HG02885 (cell line): ENCODE results near the gene HAPSTR1.
"Not testable (repeated sequence)": the region's sequence is repeated elsewhere in the genome, so short reads cannot be mapped to it uniquely, and the experiment has no call there.

Experiments
- ATAC-seq: cut with Tn5 transposase; IDR thresholded peaks from one replicate; pipeline ENCODE4 v1.9.1; 2021; ENCODE audit warnings: mild to moderate bottlenecking; ENCODE audit not compliant: unreplicated experiment, poor library complexity

HAPSTR1 gene

GRCh38 chr16:9070254-9070653 is 21.2 kb upstream of the HAPSTR1 start:
- ATAC-seq, result no peak

- no peak for ATAC-seq
Observed at GRCh38 chr16:9071377-9071776, 20.1 kb upstream of the HAPSTR1 start.

- peak; percentile 64 for ATAC-seq
Observed at GRCh38 chr16:9072806-9073341, 18.6 kb upstream of the HAPSTR1 start.

GRCh38 chr16:9075299-9076071 is 16.0 kb upstream of the HAPSTR1 start:
- no peak for ATAC-seq

GRCh38 chr16:9077091-9077809 is 14.2 kb upstream of the HAPSTR1 start:
- no peak for ATAC-seq

- peak; percentile 56 for ATAC-seq
Observed at GRCh38 chr16:9078467-9079429, 12.7 kb upstream of the HAPSTR1 start.

GRCh38 chr16:9079430-9079812 is 12.0 kb upstream of the HAPSTR1 start:
- no peak for ATAC-seq

GRCh38 chr16:9081158-9081557 is 10.3 kb upstream of the HAPSTR1 start:
- no peak for ATAC-seq

- no peak for ATAC-seq
Observed at GRCh38 chr16:9081843-9082242, 9.6 kb upstream of the HAPSTR1 start.

- ATAC-seq, result no peak
Observed at GRCh38 chr16:9082422-9082821, 9.0 kb upstream of the HAPSTR1 start.

GRCh38 chr16:9087733-9088132 is 3.7 kb upstream of the HAPSTR1 start:
- not testable (repeated sequence) for ATAC-seq

- no peak for ATAC-seq
Observed at GRCh38 chr16:9088848-9089247, 2.6 kb upstream of the HAPSTR1 start.

GRCh38 chr16:9089660-9090059 is 1.8 kb upstream of the HAPSTR1 start:
- no peak for ATAC-seq

- ATAC-seq, result no peak
Observed at GRCh38 chr16:9090101-9090959, 1.1 kb upstream of the HAPSTR1 start.

GRCh38 chr16:9091867-9092281 is 430 bp downstream of the HAPSTR1 start:
- ATAC-seq, result peak; percentile 25

- ATAC-seq, result peak; percentile 13
Observed at GRCh38 chr16:9092282-9092977, 986 bp downstream of the HAPSTR1 start.

GRCh38 chr16:9092978-9093344 is 1.5 kb downstream of the HAPSTR1 start:
- no peak for ATAC-seq

- no peak for ATAC-seq
Observed at GRCh38 chr16:9094011-9094846, 2.8 kb downstream of the HAPSTR1 start.
